Measurements from ENCODE around the gene NOL7. TPM values are rescaled to one million over a fixed set of nuclear protein-coding genes. Genes with fewer than 3 reads are reported as not detected.
A peak's percentile ranks its signal among the peaks of the same experiment; 100 is the strongest.

Gene NOL7
- polyA plus RNA-seq (2011; rRNA removed) (20.1 and 34.0 TPM in 2 replicates), polyA minus RNA-seq (2011; rRNA and poly(A)+ RNA removed) (2.1 and 4.0 TPM in 2 replicates)

DNA sequence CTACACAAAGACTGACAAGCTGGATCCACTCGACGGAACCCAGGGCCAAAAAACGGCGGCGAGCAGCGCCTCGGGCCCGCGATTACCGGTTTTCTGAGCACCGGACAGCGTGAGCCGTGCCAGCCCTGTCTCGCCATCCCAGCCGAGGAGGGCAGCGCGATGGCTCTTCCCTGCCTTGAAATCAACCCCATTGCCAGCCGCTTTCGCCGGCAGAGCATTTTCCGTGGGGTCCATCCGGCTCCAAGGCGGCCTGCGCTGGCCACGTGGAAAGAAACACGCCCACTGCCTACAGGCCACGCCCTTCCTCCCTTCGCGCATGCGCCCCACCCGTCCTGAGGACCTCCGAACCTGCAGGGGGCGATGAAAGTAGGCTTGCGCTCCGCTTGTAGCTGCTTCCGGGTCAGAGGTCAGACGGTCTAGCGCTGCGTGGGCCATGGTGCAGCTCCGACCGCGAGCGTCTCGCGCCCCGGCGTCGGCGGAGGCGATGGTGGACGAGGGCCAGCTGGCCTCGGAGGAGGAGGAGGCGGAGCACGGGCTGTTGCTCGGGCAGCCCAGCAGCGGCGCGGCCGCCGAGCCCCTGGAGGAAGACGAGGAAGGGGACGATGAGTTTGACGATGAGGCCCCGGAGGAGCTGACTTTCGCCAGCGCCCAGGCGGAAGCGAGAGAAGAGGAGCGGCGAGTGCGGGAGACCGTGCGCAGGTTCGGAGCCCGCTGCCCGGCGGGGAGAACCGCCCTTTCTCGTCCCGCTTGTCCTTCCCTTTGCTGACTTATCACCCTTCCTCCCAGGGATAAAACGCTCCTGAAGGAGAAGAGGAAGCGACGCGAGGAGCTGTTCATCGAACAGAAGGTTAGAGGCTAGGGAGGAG is at the start of gene NOL7:
TSS of gene NOL7 (plus strand) at position 410 of the 866 bp plus-strand sequence. CDS start at position 434, 24 bp downstream.
- peaks cover 4% of the 10 kb centered on the region for H3K36me3 ChIP-seq (ENCODE audit: control insufficient read depth, insufficient read depth, low read length)
- ChIA-PET CTCF (interaction anchor here (0.8 to 2.7 kb wide), 19 partner anchors 10 to 285 kb away, joined by 3 to 15 read pairs (median 4); partner anchors contain the start of genes GFOD1 and SIRT5), POLR2A (interaction anchor here (0.6 to 1.2 kb wide), 2 partner anchors 174 to 288 kb away, joined by 3 to 4 read pairs; no protein-coding TSS in a partner anchor)
- H3K4me3 ChIP-seq (ENCODE audit: low read depth, low read length) = peak within 1 kb of the TSS; percentile 88
- peak; percentile 80 for DNase-seq (ENCODE audit: low read depth)
- no peaks in the 10 kb centered on the region for H3K27me3 ChIP-seq (ENCODE audit: control insufficient read depth, insufficient read depth, low read length)
- TF ChIP-seq, protein P1, sequence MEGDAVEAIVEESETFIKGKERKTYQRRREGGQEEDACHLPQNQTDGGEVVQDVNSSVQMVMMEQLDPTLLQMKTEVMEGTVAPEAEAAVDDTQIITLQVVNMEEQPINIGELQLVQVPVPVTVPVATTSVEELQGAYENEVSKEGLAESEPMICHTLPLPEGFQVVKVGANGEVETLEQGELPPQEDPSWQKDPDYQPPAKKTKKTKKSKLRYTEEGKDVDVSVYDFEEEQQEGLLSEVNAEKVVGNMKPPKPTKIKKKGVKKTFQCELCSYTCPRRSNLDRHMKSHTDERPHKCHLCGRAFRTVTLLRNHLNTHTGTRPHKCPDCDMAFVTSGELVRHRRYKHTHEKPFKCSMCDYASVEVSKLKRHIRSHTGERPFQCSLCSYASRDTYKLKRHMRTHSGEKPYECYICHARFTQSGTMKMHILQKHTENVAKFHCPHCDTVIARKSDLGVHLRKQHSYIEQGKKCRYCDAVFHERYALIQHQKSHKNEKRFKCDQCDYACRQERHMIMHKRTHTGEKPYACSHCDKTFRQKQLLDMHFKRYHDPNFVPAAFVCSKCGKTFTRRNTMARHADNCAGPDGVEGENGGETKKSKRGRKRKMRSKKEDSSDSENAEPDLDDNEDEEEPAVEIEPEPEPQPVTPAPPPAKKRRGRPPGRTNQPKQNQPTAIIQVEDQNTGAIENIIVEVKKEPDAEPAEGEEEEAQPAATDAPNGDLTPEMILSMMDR (IDR thresholded peaks at IDR 0.05; ENCODE audit: insufficient read depth, low read depth, low read length) = peak; percentile 96

DNA sequence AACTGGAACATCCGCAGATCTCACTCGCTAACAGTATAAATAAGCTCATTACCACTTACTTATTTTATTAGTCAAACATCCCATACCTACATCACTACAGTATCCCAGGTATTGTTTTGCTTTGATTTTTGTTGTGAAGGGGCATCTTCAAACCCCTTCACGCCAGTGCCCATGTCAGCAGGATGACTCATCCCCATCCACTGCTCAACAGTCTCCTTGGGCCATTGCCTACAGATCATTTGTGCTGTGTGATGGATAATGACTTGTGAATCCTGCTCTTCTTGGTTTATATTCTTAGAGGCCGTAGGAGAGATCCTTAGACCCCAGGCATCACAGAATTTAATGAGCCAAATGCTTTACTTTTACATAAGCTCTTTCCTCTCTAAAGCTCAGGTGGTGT is 49.2 kb upstream of the NOL7 start:
- peaks cover 4% of the 10 kb centered on the region for H3K27me3 ChIP-seq (ENCODE audit: control insufficient read depth, insufficient read depth, low read length)
- CTCF ChIA-PET = interaction anchor here (0.7 to 1.4 kb wide), 2 partner anchors 9 to 10 kb away, joined by 3 read pairs; partner anchors contain the start of gene SIRT5
- POLR2A ChIA-PET = no interaction called here
- H3K4me3 ChIP-seq (ENCODE audit: low read depth, low read length) = no peak overlapping the region
- H3K36me3 ChIP-seq (ENCODE audit: control insufficient read depth, insufficient read depth, low read length) = no peaks in the 10 kb centered on the region
- DNase-seq (ENCODE audit: low read depth) = no peak
- TF ChIP-seq, protein P1 (IDR thresholded peaks at IDR 0.05; ENCODE audit: insufficient read depth, low read depth, low read length) = no peak

DNA sequence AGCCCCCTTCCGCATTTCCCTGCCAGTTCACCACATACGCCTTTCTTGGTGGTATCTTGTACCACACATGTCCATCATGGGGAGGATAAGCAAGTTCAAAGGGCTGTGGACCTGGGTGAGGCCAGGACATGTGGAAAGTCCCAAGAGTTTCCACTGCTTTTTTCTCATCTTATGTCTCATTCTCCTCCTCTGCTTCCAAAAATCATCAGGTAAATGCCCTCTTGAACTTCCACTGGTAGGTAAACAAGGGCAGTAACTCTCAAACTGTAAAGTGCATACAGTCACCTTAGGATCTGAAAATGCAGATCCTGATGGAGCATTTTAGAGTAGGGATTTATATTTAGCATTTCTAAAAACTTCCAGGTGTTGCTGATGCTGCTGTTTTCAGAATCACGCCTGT is 48.6 kb upstream of the NOL7 start:
- Histone ChIP-seq H3K4me3 (ENCODE audit: low read depth, low read length) (no peak overlapping the region), H3K27me3 (ENCODE audit: control insufficient read depth, insufficient read depth, low read length) (peaks cover 4% of the 10 kb centered on the region), H3K36me3 (ENCODE audit: control insufficient read depth, insufficient read depth, low read length) (no peaks in the 10 kb centered on the region)
- ChIA-PET POLR2A (no interaction called here), CTCF (interaction anchor here (1.4 kb wide), 1 partner anchor 8 kb away, joined by 3 read pairs; the partner anchor contains the start of gene SIRT5)
- TF ChIP-seq, protein P1 (IDR thresholded peaks at IDR 0.05; ENCODE audit: insufficient read depth, low read depth, low read length) = no peak
- DNase-seq (ENCODE audit: low read depth) = no peak

DNA sequence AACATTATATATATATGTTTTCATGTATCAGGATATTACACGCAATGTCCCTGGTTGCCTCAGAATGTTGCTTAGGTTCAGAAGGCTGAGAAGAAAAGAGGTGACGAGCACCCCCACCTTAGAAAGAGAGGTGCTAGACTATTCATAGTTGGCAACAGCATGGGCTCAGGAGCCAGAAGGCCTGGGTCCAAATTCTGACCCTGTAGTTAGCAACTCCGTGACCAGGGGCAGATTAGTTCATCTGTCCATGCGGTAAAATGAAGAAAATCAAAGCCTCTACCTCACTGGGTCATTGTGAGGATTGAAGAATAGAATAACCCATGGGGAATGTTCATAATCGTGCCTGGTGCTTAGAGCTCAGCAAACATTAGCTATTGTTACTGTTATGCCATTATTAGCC is 46.2 kb upstream of the NOL7 start:
- TF ChIP-seq, protein P1 (IDR thresholded peaks at IDR 0.05; ENCODE audit: insufficient read depth, low read depth, low read length) = no peak
- H3K4me3 ChIP-seq (ENCODE audit: low read depth, low read length) = no peak overlapping the region
- CTCF ChIA-PET = interaction anchor here (0.6 to 1.6 kb wide), 3 partner anchors 10 to 237 kb away, joined by 3 to 4 read pairs (median 4); no protein-coding TSS in a partner anchor
- POLR2A ChIA-PET = no interaction called here
- DNase-seq (ENCODE audit: low read depth) = no peak
- peaks cover 3% of the 10 kb centered on the region for H3K27me3 ChIP-seq (ENCODE audit: control insufficient read depth, insufficient read depth, low read length)
- no peaks in the 10 kb centered on the region for H3K36me3 ChIP-seq (ENCODE audit: control insufficient read depth, insufficient read depth, low read length)

DNA sequence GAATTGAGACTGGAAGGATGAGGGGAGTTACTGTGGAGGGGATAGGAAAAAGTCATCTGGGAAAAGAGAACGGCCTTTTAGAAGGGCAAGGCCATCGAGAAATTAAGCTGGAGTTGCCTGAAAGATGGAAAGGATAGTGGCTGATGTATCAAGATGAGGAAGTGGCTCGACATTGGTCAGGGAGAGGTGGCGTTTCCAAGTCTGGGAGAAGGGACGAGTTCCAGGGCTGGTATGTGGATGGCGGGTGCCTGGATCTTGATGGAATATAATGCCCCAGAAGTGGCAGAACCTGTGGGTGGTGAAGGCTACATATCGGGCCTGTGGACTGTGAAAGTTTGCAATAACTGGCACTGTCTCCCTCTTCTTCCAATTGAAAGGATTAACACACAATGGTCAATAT is 42.9 kb upstream of the NOL7 start:
- ChIA-PET POLR2A (no interaction called here), CTCF (interaction anchor here (1.1 to 2.2 kb wide), 2 partner anchors 10 to 12 kb away, joined by 3 to 11 read pairs; no protein-coding TSS in a partner anchor)
- no peaks in the 10 kb centered on the region for H3K36me3 ChIP-seq (ENCODE audit: control insufficient read depth, insufficient read depth, low read length)
- TF ChIP-seq, protein P1 (IDR thresholded peaks at IDR 0.05; ENCODE audit: insufficient read depth, low read depth, low read length) = no peak
- H3K27me3 ChIP-seq (ENCODE audit: control insufficient read depth, insufficient read depth, low read length) = peaks cover 1% of the 10 kb centered on the region
- no peak overlapping the region for H3K4me3 ChIP-seq (ENCODE audit: low read depth, low read length)
- no peak for DNase-seq (ENCODE audit: low read depth)
